Measurements from ENCODE around the gene CD74. TPM values are rescaled to one million over a fixed set of nuclear protein-coding genes. Genes with fewer than 3 reads are reported as not detected.

CD74 gene
- total RNA-seq, 4 donors from 2014 or later, result 118 to 1,231 (median 675) TPM

GRCh38 chr5:150451594-150451993 is 38.9 kb upstream of the CD74 start:
- Histone ChIP-seq H3K27me3 (no peaks in the 10 kb centered on the region), H3K27ac (no peak overlapping the region), H3K4me3 (no peak overlapping the region), H3K4me1 (peaks cover 0 to 5% of the 10 kb centered on the region in 2 donors), H3K9me3 (no peaks in the 10 kb centered on the region), H3K36me3 (no peaks in the 10 kb centered on the region)
- DNase-seq, result no peak
- no peak for TF ChIP-seq POLR2A (IDR thresholded peaks at IDR 0.05)
- TF ChIP-seq CTCF (IDR thresholded peaks at IDR 0.05), result no peak
- intact Hi-C loops (cut with DNase I; ENCODE audit: low total_unique reads), result no loop called here

GRCh38 chr5:150449517-150450339 is 37.0 kb upstream of the CD74 start, which contains the start of gene RPS14:
RPS14 (minus strand) TSS chr5:150449739; CDS start chr5:150447733, 2,006 bp downstream.
- TF ChIP-seq POLR2A (IDR thresholded peaks at IDR 0.05) (peak; percentile 57 to 87), CTCF (IDR thresholded peaks at IDR 0.05) (peak; percentile 91 to 97 (median 94))
- Histone ChIP-seq H3K36me3 (no peaks in the 10 kb centered on the region), H3K4me1 (peaks cover 0 to 5% of the 10 kb centered on the region in 2 donors), H3K4me3 (peak within 1 kb of the TSS; percentile 65 to 93), H3K9me3 (no peaks in the 10 kb centered on the region), H3K27ac (peak within 1 kb of the TSS; percentile 92 to 93), H3K27me3 (no peaks in the 10 kb centered on the region)
- intact Hi-C loops (cut with DNase I; ENCODE audit: low total_unique reads), result no loop called here
- peak; percentile 92 to 94 for DNase-seq

GRCh38 chr5:150448952-150449516 is 36.3 kb upstream of the CD74 start:
- H3K4me1 ChIP-seq, result peaks cover 0 to 5% of the 10 kb centered on the region in 2 donors
- H3K9me3 ChIP-seq, result no peaks in the 10 kb centered on the region
- H3K27ac ChIP-seq, result peak overlapping the region; percentile 92 to 93
- H3K4me3 ChIP-seq, result peak overlapping the region; percentile 65 to 93
- no peaks in the 10 kb centered on the region for H3K36me3 ChIP-seq
- no peak for DNase-seq
- intact Hi-C loops (cut with DNase I; ENCODE audit: low total_unique reads), result no loop called here
- no peaks in the 10 kb centered on the region for H3K27me3 ChIP-seq
- TF ChIP-seq CTCF (IDR thresholded peaks at IDR 0.05) (no peak), POLR2A (IDR thresholded peaks at IDR 0.05) (no peak)

GRCh38 chr5:150448334-150448733 is 35.6 kb upstream of the CD74 start:
- Histone ChIP-seq H3K27ac (peak overlapping the region; percentile 92 to 93), H3K27me3 (no peaks in the 10 kb centered on the region), H3K4me1 (peaks cover 0 to 5% of the 10 kb centered on the region in 2 donors), H3K9me3 (no peaks in the 10 kb centered on the region), H3K4me3 (peak overlapping the region; percentile 65 to 93), H3K36me3 (no peaks in the 10 kb centered on the region)
- no peak for TF ChIP-seq POLR2A (IDR thresholded peaks at IDR 0.05)
- no peak for TF ChIP-seq CTCF (IDR thresholded peaks at IDR 0.05)
- DNase-seq, result no peak
- intact Hi-C loops (cut with DNase I; ENCODE audit: low total_unique reads), result no loop called here

GRCh38 chr5:150447188-150447587 is 34.5 kb upstream of the CD74 start:
- TF ChIP-seq CTCF (IDR thresholded peaks at IDR 0.05) (no peak), POLR2A (IDR thresholded peaks at IDR 0.05) (no peak)
- no peaks in the 10 kb centered on the region for H3K9me3 ChIP-seq
- intact Hi-C loops (cut with DNase I; ENCODE audit: low total_unique reads), result no loop called here
- DNase-seq, result no peak
- no peak overlapping the region for H3K27ac ChIP-seq
- peaks cover 0 to 5% of the 10 kb centered on the region in 2 donors for H3K4me1 ChIP-seq
- H3K27me3 ChIP-seq, result no peaks in the 10 kb centered on the region
- no peaks in the 10 kb centered on the region for H3K36me3 ChIP-seq
- no peak overlapping the region for H3K4me3 ChIP-seq

Measured in uterus (tissue), 4 donors.